Kidney (tissue), 14 donors: ENCODE data around the gene UBL7. TPM values are rescaled to one million over a fixed set of nuclear protein-coding genes. Genes with fewer than 3 reads are reported as not detected.

Experiments
- DNase-seq, 5 donors: peaks; one replicate each; pipeline ENCODE4 v3.0.0-alpha.2; 2013 to 2020
- FAIRE-seq: peaks from 2 replicates; lab custom pipeline; 2012; peaks lifted over from hg19 to GRCh38; lab: Jason Lieb, UNC
- H3K27ac ChIP-seq, 2 donors: one replicate each; pipeline ENCODE4 v1.7.0; 2013; ENCODE audit warnings: low read depth in 2 of 2, low read length in 2 of 2, inconsistent platforms in 1 of 2
- H3K27me3 ChIP-seq: one replicate; pipeline ENCODE4 v1.7.1; 2013; ENCODE audit warnings: low read length, inconsistent platforms; ENCODE audit not compliant: control insufficient read depth, insufficient read depth
- H3K36me3 ChIP-seq, 3 donors: one replicate each; pipeline versions ENCODE4 v1.7.0 to v1.7.1; 2013; ENCODE audit warnings: low read length in 3 of 3, control low read depth in 1 of 3, inconsistent platforms in 1 of 3; ENCODE audit not compliant: insufficient read depth in 3 of 3, control insufficient read depth in 2 of 3
- H3K4me1 ChIP-seq, 3 donors: one replicate each; pipeline versions ENCODE4 v1.7.0 to v1.7.1; 2013; ENCODE audit warnings: low read length in 3 of 3, inconsistent platforms in 1 of 3, low read depth in 1 of 3; ENCODE audit not compliant: control insufficient read depth in 2 of 3, insufficient read depth in 2 of 3
- H3K4me3 ChIP-seq, 3 donors: one replicate each; pipeline versions ENCODE4 v1.7.0 to v1.8.1; 2013; ENCODE audit warnings: low read length in 3 of 3, control low read depth in 1 of 3, inconsistent platforms in 1 of 3
- H3K9ac ChIP-seq, 3 donors: one replicate each; pipeline versions ENCODE4 v1.7.0 to v1.7.1; 2013; ENCODE audit warnings: low read length in 3 of 3, control low read depth in 1 of 3, inconsistent platforms in 1 of 3
- H3K9me3 ChIP-seq, 3 donors: one replicate each; pipeline versions ENCODE4 v1.7.0 to v1.7.1; 2013; ENCODE audit warnings: low read length in 3 of 3, control low read depth in 1 of 3, inconsistent platforms in 1 of 3; ENCODE audit not compliant: control insufficient read depth in 2 of 3, insufficient read depth in 1 of 3
- CTCF ChIP-seq: IDR thresholded peaks from 3 replicates; pipeline ENCODE4 v1.5.1; 2012; ENCODE audit warnings: mild to moderate bottlenecking, moderate library complexity, borderline replicate concordance; ENCODE audit not compliant: insufficient read depth; ENCODE audit errors: extremely low read depth
- intact Hi-C: fragments of 100-400 bp; cut with DNase I; formaldehyde crosslinking; loops from one replicate; pipeline ENCODE4 v1.11.1; 2022
- polyA plus RNA-seq: library from polyadenylated mRNA; stranded (reverse); fragments of 350-450 nt; fragmentation: Illumina TruSeq; extraction: RNeasy Lipid Tissue Mini Kit (QIAGEN cat#74804); gene quantifications from one replicate; pipeline ENCODE4 v1.2.3, GENCODE V29; 2014; ENCODE audit warnings: low read depth, low replicate concordance; ENCODE audit not compliant: insufficient read depth
- total RNA-seq: library from RNA; stranded (reverse); fragmentation: NEBNext Ultra II Directional; extraction: Animal tissue kit (Norgen Biotek cat#: 25700); gene quantifications from one replicate; pipeline ENCODE4 v1.2.1, GENCODE V29; 2021
- donor health status: control.
- donor health status: control.
- donor health status: control.
- donor health status: control.
- donor health status: control.
- donor health status: DM: yes; HTN: yes; CAD: no.
- donor health status: Normal renal cell carcinoma (clear cell type).

UBL7 gene
- total and polyA plus RNA-seq, 2 donors from 2014 or later, result 32.9 to 75.8 TPM

- H3K4me3 ChIP-seq, result no peak overlapping the region
- peaks cover 0 to 2% (median 0%) of the 10 kb centered on the region in 3 donors for H3K36me3 ChIP-seq
- FAIRE-seq, result no peak
- H3K4me1 ChIP-seq, result peaks cover 0 to 3% (median 0%) of the 10 kb centered on the region in 3 donors
- no peaks in the 10 kb centered on the region for H3K27me3 ChIP-seq
- no peaks in the 10 kb centered on the region for H3K9me3 ChIP-seq
- intact Hi-C loops, result no loop called here
- TF ChIP-seq CTCF, result no peak
- DNase-seq, result no peak
- no peak overlapping the region for H3K27ac ChIP-seq
- no peak overlapping the region for H3K9ac ChIP-seq
Measured at GRCh38 chr15:74419432-74419831, 41.5 kb downstream of the UBL7 start.

- H3K9ac ChIP-seq, result no peak overlapping the region
- no peak overlapping the region for H3K27ac ChIP-seq
- no peaks in the 10 kb centered on the region for H3K27me3 ChIP-seq
- H3K4me1 ChIP-seq, result peaks cover 0 to 3% (median 0%) of the 10 kb centered on the region in 3 donors
- FAIRE-seq, result no peak
- intact Hi-C loops, result no loop called here
- H3K9me3 ChIP-seq, result no peaks in the 10 kb centered on the region
- H3K4me3 ChIP-seq, result no peak overlapping the region
- TF ChIP-seq CTCF, result no peak
- peaks cover 0 to 2% (median 0%) of the 10 kb centered on the region in 3 donors for H3K36me3 ChIP-seq
- DNase-seq, result no peak
Measured at GRCh38 chr15:74418575-74419338, 42.2 kb downstream of the UBL7 start.

GRCh38 chr15:74417670-74418069 is 43.3 kb downstream of the UBL7 start:
- peaks cover 0 to 3% (median 0%) of the 10 kb centered on the region in 3 donors for H3K4me1 ChIP-seq
- peaks cover 0 to 2% (median 0%) of the 10 kb centered on the region in 3 donors for H3K36me3 ChIP-seq
- TF ChIP-seq CTCF, result no peak
- DNase-seq (no peak), FAIRE-seq (no peak)
- H3K9ac ChIP-seq, result no peak overlapping the region
- no peak overlapping the region for H3K4me3 ChIP-seq
- H3K9me3 ChIP-seq, result no peaks in the 10 kb centered on the region
- H3K27me3 ChIP-seq, result no peaks in the 10 kb centered on the region
- intact Hi-C loops, result no loop called here
- H3K27ac ChIP-seq, result no peak overlapping the region
